HepG2 (cell line): ENCODE results near the gene PDE8B. TPM values are rescaled to one million over a fixed set of nuclear protein-coding genes. Genes with fewer than 3 reads are reported as not detected.

Experiments used
- ATAC-seq: fragments of 200-7000 bp; cut with Tn5 transposase; 3 replicates; pipeline ENCODE4 v1.9.1; 2020; ENCODE audit warnings: mild to moderate bottlenecking, moderate library complexity
- BruUV-seq: library from RNA; stranded (reverse); fragments of 400-500 nt; replicated peaks from 2 replicates; lab custom pipeline; 2021; lab: Mats Ljungman, UMichigan
- CTCF ChIA-PET: fragments of 300-600 bp; formaldehyde crosslinking; extraction: SDS; loops from one replicate; lab custom pipeline; 2021; ENCODE audit warnings: low total read pairs, inconsistent platforms, low intra/inter-chr PET ratio; lab: Yijun Ruan, JAX
- POLR2A ChIA-PET: fragments of 350-600 bp; sonication (Branson Sonifier 250); formaldehyde crosslinking; loops from one replicate; lab custom pipeline; 2020; ENCODE audit warnings: antibody characterized with exemption, inconsistent platforms; lab: Yijun Ruan, JAX
- DNase-seq: peaks from one replicate; pipeline ENCODE4 v3.0.0-alpha.2; 2015; ENCODE audit warnings: low spot score
- FAIRE-seq: peaks from 3 replicates; lab custom pipeline; 2011; peaks lifted over from hg19 to GRCh38; lab: Jason Lieb, UNC
- H2AFZ ChIP-seq: one replicate; pipeline ENCODE4 v1.6.1; 2011; ENCODE audit warnings: low read length, inconsistent platforms
- H3K27ac ChIP-seq: fragments of 300-600 bp; 3 replicates; pipeline ENCODE4 v1.8.0; 2011; ENCODE audit warnings: mixed run types, mild to moderate bottlenecking, mixed read lengths, low read length, inconsistent platforms; ENCODE audit not compliant: insufficient read depth; ENCODE audit errors: extremely low read length
- H3K27me3 ChIP-seq, 2 experiments: fragments of 200-600 bp in 1 of 2; 2 replicates in 1 of 2; 3 replicates in 1 of 2; pipeline versions ENCODE4 v1.6.0 to v1.8.0; 2011; ENCODE audit warnings: low read length in 2 of 2, mild to moderate bottlenecking in 2 of 2, moderate library complexity in 2 of 2, inconsistent platforms in 1 of 2; ENCODE audit not compliant: insufficient read depth in 2 of 2, control insufficient read depth in 1 of 2
- H3K36me3 ChIP-seq, 2 experiments: fragments of 200-600 bp in 1 of 2; replicated peaks in 1 of 2; 2 replicates in 1 of 2; 3 replicates in 1 of 2; pipeline versions ENCODE4 v1.5.1 to v1.8.0; 2011; ENCODE audit warnings: low read length in 2 of 2, inconsistent platforms in 1 of 2; ENCODE audit not compliant: insufficient read depth in 2 of 2, control insufficient read depth in 1 of 2
- H3K4me1 ChIP-seq: 2 replicates; pipeline ENCODE4 v1.5.1; 2012; ENCODE audit warnings: low read length, inconsistent platforms; ENCODE audit not compliant: insufficient read depth
- H3K4me2 ChIP-seq: 2 replicates; pipeline ENCODE4 v1.6.0; 2011; ENCODE audit warnings: low read depth, low read length, inconsistent platforms
- H3K4me3 ChIP-seq, 3 experiments: fragments of 200-600 bp in 1 of 3; sonication (generic), shearing (Covaris generic) in 1 of 3; replicated peaks in 1 of 3; 2 replicates each; pipeline ENCODE4 v1.5.1; 2011 to 2016; ENCODE audit warnings: low read length in 3 of 3, inconsistent platforms in 2 of 3, low read depth in 2 of 3, mild to moderate bottlenecking in 2 of 3, control low read depth in 1 of 3, mixed read lengths in 1 of 3; ENCODE audit not compliant: insufficient read depth in 1 of 3
- H3K79me2 ChIP-seq: one replicate; pipeline ENCODE4 v1.6.1; 2011; ENCODE audit warnings: low read length, inconsistent platforms; ENCODE audit not compliant: insufficient read depth
- H3K9ac ChIP-seq: 2 replicates; pipeline ENCODE4 v1.6.0; 2011; ENCODE audit warnings: mild to moderate bottlenecking, low read depth, low read length, inconsistent platforms; ENCODE audit not compliant: insufficient read depth
- H3K9me3 ChIP-seq: 2 replicates; pipeline ENCODE4 v1.5.1; 2012; ENCODE audit warnings: mild to moderate bottlenecking, low read length
- H4K20me1 ChIP-seq: 2 replicates; pipeline ENCODE4 v1.6.0; 2011; ENCODE audit warnings: inconsistent platforms, mild to moderate bottlenecking, low read length, moderate library complexity; ENCODE audit not compliant: insufficient read depth
- CEBPB ChIP-seq: IDR thresholded peaks from 2 replicates; pipeline ENCODE4 v1.6.1; 2011; ENCODE audit warnings: low read depth, low read length, improper control_type of control experiment, borderline replicate concordance
- GABPB1 ChIP-seq: IDR thresholded peaks from 2 replicates; pipeline ENCODE4 v1.6.1; 2016; ENCODE audit warnings: mild to moderate bottlenecking, missing genetic modification reagents, moderate library complexity, missing compliant biosample characterization
- MEIS2 ChIP-seq: sonication (generic); formaldehyde crosslinking; IDR thresholded peaks from 2 replicates; pipeline ENCODE4 v1.9.0; 2021; ENCODE audit warnings: mild to moderate bottlenecking, missing genetic modification reagents
- NR2C2 ChIP-seq: sonication (generic); formaldehyde crosslinking; IDR thresholded peaks from 2 replicates; pipeline ENCODE4 v1.4.0; 2020; ENCODE audit warnings: missing genetic modification reagents, mild to moderate bottlenecking, moderate library complexity, borderline replicate concordance
- SP2 ChIP-seq: sonication (generic); formaldehyde crosslinking; IDR thresholded peaks from 2 replicates; pipeline ENCODE4 v1.5.1; 2020; ENCODE audit warnings: mild to moderate bottlenecking, missing genetic modification reagents
- SRF ChIP-seq: IDR thresholded peaks from 2 replicates; pipeline ENCODE4 v1.6.1; 2011; ENCODE audit warnings: mild to moderate bottlenecking, low read depth, low read length, moderate library complexity
- THAP11 ChIP-seq: IDR thresholded peaks from 2 replicates; pipeline ENCODE4 v1.6.1; 2016; ENCODE audit warnings: missing biosample characterization, missing genetic modification reagents
- YEATS2 ChIP-seq: sonication (generic); formaldehyde crosslinking; IDR thresholded peaks from 2 replicates; pipeline ENCODE4 v1.4.0; 2020; ENCODE audit warnings: missing genetic modification reagents, borderline replicate concordance
- ZBTB7A ChIP-seq: sonication (generic); formaldehyde crosslinking; IDR thresholded peaks from 2 replicates; pipeline ENCODE4 v1.8.0; 2022; ENCODE audit warnings: mild to moderate bottlenecking, missing genetic modification reagents
- ZNF501 ChIP-seq: sonication (generic); formaldehyde crosslinking; IDR thresholded peaks from 2 replicates; pipeline ENCODE4 v1.5.1; 2020; ENCODE audit warnings: mild to moderate bottlenecking, moderate library complexity, missing genetic modification reagents
- ZNF614 ChIP-seq: IDR thresholded peaks from 2 replicates; pipeline ENCODE4 v1.6.1; 2018; ENCODE audit warnings: missing biosample characterization, missing genetic modification reagents, inconsistent platforms, borderline replicate concordance
- ZNF670 ChIP-seq: sonication (generic); formaldehyde crosslinking; IDR thresholded peaks from 2 replicates; pipeline ENCODE4 v1.8.0; 2022; ENCODE audit warnings: mild to moderate bottlenecking, missing genetic modification reagents, borderline replicate concordance
- ZNF672 ChIP-seq: sonication (generic); formaldehyde crosslinking; IDR thresholded peaks from 2 replicates; pipeline ENCODE4 v1.8.1; 2022; ENCODE audit warnings: missing genetic modification reagents
- ZNF749 ChIP-seq: sonication (generic); formaldehyde crosslinking; IDR thresholded peaks from 2 replicates; pipeline ENCODE4 v1.8.0; 2022; ENCODE audit warnings: mild to moderate bottlenecking, missing genetic modification reagents, moderate library complexity, borderline replicate concordance
- WGBS: methylation state at CpG from one replicate; pipeline ENCODE4 v1.1.6; 2017; ENCODE audit warnings: low lambda C conversion rate; 5-methylcytosine and 5-hydroxymethylcytosine counted together
- in situ Hi-C: cut with HindIII; loops from 2 replicates; pipeline ENCODE4 v1.10.0; 2017; ENCODE audit warnings: low pct_unique_long_range_greater_than_20kb; ENCODE audit not compliant: extremely low pct_ligation_motif_present
- intact Hi-C: fragments of 100-400 bp; cut with micrococcal nuclease; formaldehyde crosslinking; loops from one replicate; pipeline ENCODE4 v1.10.0; 2022; ENCODE audit not compliant: unreplicated experiment
- polyA plus RNA-seq, 8 experiments: library from polyadenylated mRNA; depleted of rRNA in 3 of 8; stranded (reverse) in 7 of 8; unstranded in 1 of 8; fragments of >200 nt; fragmentation: Illumina TruSeq in 4 of 8; extraction: Trizol in 4 of 8; gene quantifications; 2 replicates each; pipeline versions ENCODE4 v1.2.1 to v1.2.3, GENCODE V29; 2011 to 2016; ENCODE audit warnings: low read depth in 4 of 8, missing spikeins in 1 of 8, mixed read lengths in 1 of 8; ENCODE audit not compliant: insufficient read depth in 1 of 8
- total RNA-seq, 5 experiments: library from RNA; depleted of rRNA; stranded (reverse); fragments of >200 nt; fragmentation: Illumina TruSeq; extraction: Trizol; gene quantifications; 2 replicates each; pipeline ENCODE4 v1.2.3, GENCODE V29; 2016; ENCODE audit warnings: low read depth in 1 of 5
- TF ChIP-seq, protein P1 (sequence below): sonication (generic); formaldehyde crosslinking; IDR thresholded peaks from 2 replicates; pipeline ENCODE4 v1.4.0; 2020; ENCODE audit warnings: mild to moderate bottlenecking, missing genetic modification reagents
- TF ChIP-seq, protein P2 (sequence below): sonication (generic); formaldehyde crosslinking; conservative IDR thresholded peaks from 2 replicates; pipeline ENCODE4 v1.4.0; 2020; ENCODE audit warnings: missing genetic modification reagents

PDE8B gene
- total and polyA plus RNA-seq, 2 of the 13 experiments (the other 11 are each of a cell fraction or from before 2014, with no cell fraction given): 0.07 TPM; not detected in 1

DNA sequence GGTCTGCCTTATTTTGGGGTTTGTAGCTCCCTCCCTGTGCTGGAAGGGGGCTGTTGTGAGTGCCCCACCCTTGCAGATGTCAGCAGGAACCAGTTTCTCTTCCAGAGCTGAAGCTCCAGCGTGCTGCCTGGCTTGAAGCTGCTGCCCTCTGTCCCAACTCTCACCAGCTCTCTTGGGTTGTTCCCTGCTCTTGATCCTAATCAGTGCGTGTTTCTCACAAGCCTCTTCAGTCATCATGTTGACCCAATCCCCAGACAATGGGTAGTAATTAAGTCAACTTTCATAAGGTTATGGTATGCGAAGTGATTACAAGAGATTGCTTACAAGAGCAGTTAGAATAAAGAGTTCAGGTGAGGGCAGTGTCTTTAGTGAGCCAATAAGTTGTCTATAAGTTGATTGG lies 57.0 kb downstream of the PDE8B start (continued):
- TF ChIP-seq, protein P1, sequence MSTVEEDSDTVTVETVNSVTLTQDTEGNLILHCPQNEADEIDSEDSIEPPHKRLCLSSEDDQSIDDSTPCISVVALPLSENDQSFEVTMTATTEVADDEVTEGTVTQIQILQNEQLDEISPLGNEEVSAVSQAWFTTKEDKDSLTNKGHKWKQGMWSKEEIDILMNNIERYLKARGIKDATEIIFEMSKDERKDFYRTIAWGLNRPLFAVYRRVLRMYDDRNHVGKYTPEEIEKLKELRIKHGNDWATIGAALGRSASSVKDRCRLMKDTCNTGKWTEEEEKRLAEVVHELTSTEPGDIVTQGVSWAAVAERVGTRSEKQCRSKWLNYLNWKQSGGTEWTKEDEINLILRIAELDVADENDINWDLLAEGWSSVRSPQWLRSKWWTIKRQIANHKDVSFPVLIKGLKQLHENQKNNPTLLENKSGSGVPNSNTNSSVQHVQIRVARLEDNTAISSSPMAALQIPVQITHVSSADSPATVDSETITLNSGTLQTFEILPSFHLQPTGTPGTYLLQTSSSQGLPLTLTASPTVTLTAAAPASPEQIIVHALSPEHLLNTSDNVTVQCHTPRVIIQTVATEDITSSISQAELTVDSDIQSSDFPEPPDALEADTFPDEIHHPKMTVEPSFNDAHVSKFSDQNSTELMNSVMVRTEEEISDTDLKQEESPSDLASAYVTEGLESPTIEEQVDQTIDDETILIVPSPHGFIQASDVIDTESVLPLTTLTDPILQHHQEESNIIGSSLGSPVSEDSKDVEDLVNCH: no peak
- TF ChIP-seq ZNF672 (CRISPR knock-in tag): no peak

DNA sequence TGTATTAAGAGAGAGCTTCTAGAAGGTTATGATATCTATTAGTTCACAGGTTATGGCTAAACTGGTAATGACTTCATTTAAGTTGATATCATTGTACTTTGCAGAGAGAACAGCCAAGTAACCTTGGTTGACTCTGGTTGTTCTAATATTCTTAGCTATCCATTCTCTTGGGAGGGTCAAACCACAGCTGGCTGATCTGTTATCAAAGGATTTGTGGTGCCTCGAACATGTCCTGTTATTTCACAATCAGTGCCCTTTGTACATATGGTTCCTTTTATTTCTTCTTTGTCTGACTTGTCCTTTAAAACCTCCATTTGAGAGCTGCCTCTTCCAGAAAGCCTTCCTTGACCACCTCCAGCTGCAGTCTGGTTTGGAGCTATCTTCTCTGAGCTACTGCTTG lies 61.7 kb downstream of the PDE8B start:
- no peaks in the 10 kb centered on the region for H3K4me1 ChIP-seq
- BruUV-seq: no TSS peak
- H3K79me2 ChIP-seq: no peaks in the 10 kb centered on the region
- no peaks in the 10 kb centered on the region for H4K20me1 ChIP-seq
- TF ChIP-seq GABPB1: no peak
- TF ChIP-seq CEBPB: peak; percentile 41; the same call in 1 of the 2 replicates
- H3K4me2 ChIP-seq: no peak overlapping the region
- in situ Hi-C loops: no loop called here
- no peaks in the 10 kb centered on the region for H3K36me3 ChIP-seq
- H3K9ac ChIP-seq: no peak overlapping the region
- no peak for DNase-seq
- ChIA-PET CTCF (no interaction called here), POLR2A (no interaction called here)
- WGBS: 0% methylated on average over 1 of the region's 1 CpG
- H3K4me3 ChIP-seq: no peak overlapping the region
- no peak overlapping the region for H2AFZ ChIP-seq
- no peaks in the 10 kb centered on the region for H3K9me3 ChIP-seq
- ATAC-seq: no peak
- no peak overlapping the region for H3K27ac ChIP-seq
- H3K27me3 ChIP-seq: no peaks in the 10 kb centered on the region
- FAIRE-seq: no peak
- intact Hi-C loops: no loop called here

DNA sequence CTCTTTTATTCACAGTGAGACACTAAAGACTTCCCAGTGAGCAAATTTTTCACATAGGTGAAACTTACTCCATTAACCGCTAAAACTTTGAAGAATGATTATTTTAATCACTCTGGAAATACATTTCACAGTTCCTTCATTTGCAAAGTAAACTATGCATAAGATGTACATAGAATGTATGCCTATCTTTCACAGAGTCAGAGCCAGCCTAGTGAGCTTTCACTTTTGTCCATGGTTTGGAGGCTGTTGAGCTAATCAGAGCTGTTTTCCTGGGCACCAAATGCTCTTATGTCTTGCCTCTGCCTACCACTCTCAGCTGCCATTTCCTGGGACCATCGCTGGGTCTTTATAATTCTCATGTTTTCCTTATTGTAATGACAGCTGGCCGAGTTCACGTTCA lies 67.3 kb downstream of the PDE8B start:
- in situ Hi-C loops: no loop called here
- POLR2A ChIA-PET: interaction anchor here (0.6 kb wide), 1 partner anchor 177 kb away, joined by 3 read pairs; no protein-coding TSS in a partner anchor
- no peak for TF ChIP-seq THAP11 (CRISPR knock-in tag)
- TF ChIP-seq MEIS2 (CRISPR knock-in tag): no peak
- no peak for TF ChIP-seq ZNF614 (CRISPR knock-in tag)
- no peak for TF ChIP-seq SP2 (CRISPR knock-in tag)
- TF ChIP-seq, protein P2, sequence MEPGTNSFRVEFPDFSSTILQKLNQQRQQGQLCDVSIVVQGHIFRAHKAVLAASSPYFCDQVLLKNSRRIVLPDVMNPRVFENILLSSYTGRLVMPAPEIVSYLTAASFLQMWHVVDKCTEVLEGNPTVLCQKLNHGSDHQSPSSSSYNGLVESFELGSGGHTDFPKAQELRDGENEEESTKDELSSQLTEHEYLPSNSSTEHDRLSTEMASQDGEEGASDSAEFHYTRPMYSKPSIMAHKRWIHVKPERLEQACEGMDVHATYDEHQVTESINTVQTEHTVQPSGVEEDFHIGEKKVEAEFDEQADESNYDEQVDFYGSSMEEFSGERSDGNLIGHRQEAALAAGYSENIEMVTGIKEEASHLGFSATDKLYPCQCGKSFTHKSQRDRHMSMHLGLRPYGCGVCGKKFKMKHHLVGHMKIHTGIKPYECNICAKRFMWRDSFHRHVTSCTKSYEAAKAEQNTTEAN (CRISPR knock-in tag): no peak
- no peak for TF ChIP-seq ZNF749
- no peak for TF ChIP-seq SRF
- TF ChIP-seq ZNF501 (CRISPR knock-in tag): no peak
- no peak for TF ChIP-seq ZNF670 (CRISPR knock-in tag)
- TF ChIP-seq NR2C2 (CRISPR knock-in tag): no peak
- no peak for TF ChIP-seq YEATS2
- TF ChIP-seq ZBTB7A: no peak

More for the DNA sequence above, 67.3 kb downstream of the PDE8B start:
- H3K27me3 ChIP-seq: peaks cover 0 to 2% of the 10 kb centered on the region in 2 experiments; a peak in 2 of 5 replicates
- no peaks in the 10 kb centered on the region for H4K20me1 ChIP-seq
- H3K9me3 ChIP-seq: no peaks in the 10 kb centered on the region
- no peak overlapping the region for H3K4me2 ChIP-seq
- H3K27ac ChIP-seq: no peak overlapping the region
- no TSS peak for BruUV-seq
- CTCF ChIA-PET: no interaction called here
- 11% methylated on average over 4 of the region's 4 CpGs for WGBS
- H3K79me2 ChIP-seq: no peaks in the 10 kb centered on the region
- ATAC-seq: no peak
- no peak overlapping the region for H3K4me3 ChIP-seq
- H3K9ac ChIP-seq: no peak overlapping the region
- no peaks in the 10 kb centered on the region for H3K4me1 ChIP-seq
- no peaks in the 10 kb centered on the region for H3K36me3 ChIP-seq
- H2AFZ ChIP-seq: no peak overlapping the region
- DNase-seq: no peak
- no peak for FAIRE-seq
- intact Hi-C loops: no loop called here
